HCEC 1CT (cell line): Measurements from ENCODE around the gene S100A10.
A peak's percentile ranks its signal among the peaks of the same experiment; 100 is the strongest.

Experiments used
- DNase-seq: peaks from one replicate; pipeline ENCODE4 v3.0.0-alpha.2; 2017

The S100A10 gene

GRCh38 chr1:151985768-151986167 is 7.9 kb downstream of the S100A10 start:
- DNase-seq = no peak

- no peak for DNase-seq
Observed at GRCh38 chr1:151985270-151985669, 8.4 kb downstream of the S100A10 start.

GRCh38 chr1:151984313-151984956 is 9.2 kb downstream of the S100A10 start:
- DNase-seq = no peak

- no peak for DNase-seq
Observed at GRCh38 chr1:151982300-151983005, 11.2 kb downstream of the S100A10 start.

- no peak for DNase-seq
Observed at GRCh38 chr1:151981178-151981525, 12.5 kb downstream of the S100A10 start.

- DNase-seq = peak; percentile 55
Observed at GRCh38 chr1:151980287-151981177, 13.1 kb downstream of the S100A10 start.

- DNase-seq = no peak
Observed at GRCh38 chr1:151978922-151979321, 14.7 kb downstream of the S100A10 start.

- DNase-seq = no peak
Observed at GRCh38 chr1:151977662-151978230, 15.9 kb downstream of the S100A10 start.

- DNase-seq = no peak
Observed at GRCh38 chr1:151976858-151977257, 16.8 kb downstream of the S100A10 start.

GRCh38 chr1:151976015-151976343 is 17.7 kb downstream of the S100A10 start:
- DNase-seq = no peak

- no peak for DNase-seq
Observed at GRCh38 chr1:151975311-151976014, 18.2 kb downstream of the S100A10 start.

- peak; percentile 87 for DNase-seq
Observed at GRCh38 chr1:151972542-151973248, 21.0 kb downstream of the S100A10 start.

- DNase-seq = no peak
Observed at GRCh38 chr1:151970626-151971025, 23.0 kb downstream of the S100A10 start.

- DNase-seq = no peak
Observed at GRCh38 chr1:151970128-151970527, 23.5 kb downstream of the S100A10 start.

GRCh38 chr1:151968791-151969399 is 24.8 kb downstream of the S100A10 start:
- DNase-seq = no peak

GRCh38 chr1:151968058-151968457 is 25.6 kb downstream of the S100A10 start:
- peak; percentile 56 for DNase-seq

GRCh38 chr1:151967091-151967490 is 26.6 kb downstream of the S100A10 start:
- no peak for DNase-seq

GRCh38 chr1:151966061-151966460 is 27.6 kb downstream of the S100A10 start:
- no peak for DNase-seq

GRCh38 chr1:151964510-151964909 is 29.1 kb downstream of the S100A10 start:
- DNase-seq = no peak

- no peak for DNase-seq
Observed at GRCh38 chr1:151963288-151963687, 30.4 kb downstream of the S100A10 start.

GRCh38 chr1:151961833-151962232 is 31.8 kb downstream of the S100A10 start:
- DNase-seq = no peak
